HEK293 (cell line): Measurements from ENCODE around the gene NPW.

Source experiments
- CTCF ChIA-PET: fragments of 350-600 bp; formaldehyde crosslinking; extraction: SDS; loops from one replicate; lab custom pipeline; 2021; ENCODE audit warnings: antibody characterized with exemption; lab: Yijun Ruan, JAX
- POLR2A ChIA-PET: fragments of 300-600 bp; formaldehyde crosslinking; extraction: SDS; loops from one replicate; lab custom pipeline; 2020; ENCODE audit warnings: antibody characterized with exemption, inconsistent platforms; lab: Yijun Ruan, JAX
- H3K27ac ChIP-seq: fragments of 200-500 bp; sonication (Bioruptor generic); 2 replicates; pipeline ENCODE4 v1.5.1; 2014; ENCODE audit warnings: low read depth, low read length, control low read depth, inconsistent platforms; ENCODE audit errors: extremely low read depth
- H3K36me3 ChIP-seq, 2 experiments: fragments of 200-500 bp in 1 of 2; sonication (Bioruptor generic) in 1 of 2; 1 replicate in 1 of 2; 2 replicates in 1 of 2; pipeline ENCODE4 v1.5.1; 2014 to 2017; ENCODE audit warnings: inconsistent platforms in 2 of 2, low read length in 2 of 2; ENCODE audit not compliant: control insufficient read depth in 2 of 2, insufficient read depth in 1 of 2
- H3K4me1 ChIP-seq: fragments of 200-500 bp; sonication (Bioruptor generic); 2 replicates; pipeline ENCODE4 v1.5.1; 2014; ENCODE audit warnings: mild to moderate bottlenecking, low read length, inconsistent platforms; ENCODE audit not compliant: control insufficient read depth, insufficient read depth
- H3K4me3 ChIP-seq: 2 replicates; pipeline ENCODE4 v1.5.1; 2011; ENCODE audit warnings: low read depth, mild to moderate bottlenecking, control low read depth, low read length, moderate library complexity
- H3K9me3 ChIP-seq: fragments of 200-500 bp; sonication (Bioruptor generic); 2 replicates; pipeline ENCODE4 v1.5.1; 2014; ENCODE audit warnings: low read depth, low read length, inconsistent platforms; ENCODE audit not compliant: control insufficient read depth, insufficient read depth
- AEBP2 ChIP-seq: fragments of 450-650 bp; formaldehyde crosslinking; IDR thresholded peaks from 2 replicates; pipeline ENCODE4 v1.5.1; 2016; ENCODE audit warnings: missing biosample characterization, missing genetic modification characterization, borderline replicate concordance
- CTCF ChIP-seq: fragments of 450-650 bp; formaldehyde crosslinking; IDR thresholded peaks from 2 replicates; pipeline ENCODE4 v1.5.1; 2016; ENCODE audit warnings: missing biosample characterization, missing genetic modification characterization
- INSM2 ChIP-seq: fragments of 450-650 bp; formaldehyde crosslinking; IDR thresholded peaks from 2 replicates; pipeline ENCODE4 v1.5.1; 2016; ENCODE audit warnings: missing biosample characterization, missing genetic modification characterization
- SP2 ChIP-seq: fragments of 450-650 bp; formaldehyde crosslinking; IDR thresholded peaks from 2 replicates; pipeline ENCODE4 v1.5.1; 2016; ENCODE audit warnings: missing biosample characterization, missing genetic modification characterization
- ZBTB1 ChIP-seq: fragments of 450-650 bp; formaldehyde crosslinking; IDR thresholded peaks from 2 replicates; pipeline ENCODE4 v1.5.1; 2016; ENCODE audit warnings: missing biosample characterization, missing genetic modification characterization
- ZBTB17 ChIP-seq: fragments of 450-650 bp; formaldehyde crosslinking; IDR thresholded peaks from 2 replicates; pipeline ENCODE4 v1.5.1; 2016; ENCODE audit warnings: missing biosample characterization, missing genetic modification characterization
- ZBTB20 ChIP-seq: fragments of 450-650 bp; formaldehyde crosslinking; IDR thresholded peaks from 2 replicates; pipeline ENCODE4 v1.5.1; 2016; ENCODE audit warnings: missing biosample characterization, missing genetic modification characterization
- ZBTB21 ChIP-seq: fragments of 450-650 bp; formaldehyde crosslinking; IDR thresholded peaks from 2 replicates; pipeline ENCODE4 v1.5.1; 2017; ENCODE audit warnings: missing biosample characterization, missing genetic modification characterization
- ZFHX2 ChIP-seq: fragments of 450-650 bp; formaldehyde crosslinking; conservative IDR thresholded peaks from 2 replicates; pipeline ENCODE4 v1.5.1; 2016; ENCODE audit warnings: missing biosample characterization, missing genetic modification characterization
- ZFP41 ChIP-seq: fragments of 450-650 bp; formaldehyde crosslinking; IDR thresholded peaks from 2 replicates; pipeline ENCODE4 v1.5.1; 2016; ENCODE audit warnings: missing biosample characterization, missing genetic modification characterization, borderline replicate concordance
- ZIC2 ChIP-seq: fragments of 450-650 bp; formaldehyde crosslinking; IDR thresholded peaks from 2 replicates; pipeline ENCODE4 v1.5.1; 2016; ENCODE audit warnings: missing biosample characterization, missing genetic modification characterization
- ZNF19 ChIP-seq: fragments of 450-650 bp; formaldehyde crosslinking; IDR thresholded peaks from 2 replicates; pipeline ENCODE4; 2016; ENCODE audit warnings: missing biosample characterization, missing genetic modification characterization, low read depth
- ZNF214 ChIP-seq: fragments of 450-650 bp; formaldehyde crosslinking; IDR thresholded peaks from 2 replicates; pipeline ENCODE4 v1.5.1; 2017; ENCODE audit warnings: missing biosample characterization, mild to moderate bottlenecking, missing genetic modification characterization, borderline replicate concordance
- ZNF24 ChIP-seq: fragments of 450-650 bp; formaldehyde crosslinking; IDR thresholded peaks from 2 replicates; pipeline ENCODE4 v1.5.1; 2016; ENCODE audit warnings: missing biosample characterization, missing genetic modification characterization
- ZNF335 ChIP-seq: fragments of 450-650 bp; formaldehyde crosslinking; conservative IDR thresholded peaks from 2 replicates; pipeline ENCODE4 v1.5.1; 2016; ENCODE audit warnings: missing biosample characterization, missing genetic modification characterization
- ZNF488 ChIP-seq: fragments of 450-650 bp; formaldehyde crosslinking; IDR thresholded peaks from 2 replicates; pipeline ENCODE4 v1.5.1; 2016; ENCODE audit warnings: missing biosample characterization, missing genetic modification characterization
- ZNF544 ChIP-seq: fragments of 450-650 bp; formaldehyde crosslinking; IDR thresholded peaks from 2 replicates; pipeline ENCODE4 v1.5.0; 2017; ENCODE audit warnings: missing biosample characterization, missing genetic modification characterization
- ZNF624 ChIP-seq: fragments of 450-650 bp; formaldehyde crosslinking; IDR thresholded peaks from 2 replicates; pipeline ENCODE4 v1.5.1; 2017; ENCODE audit warnings: missing biosample characterization, missing genetic modification characterization
- ZNF639 ChIP-seq: fragments of 450-650 bp; formaldehyde crosslinking; IDR thresholded peaks from 2 replicates; pipeline ENCODE4 v1.5.1; 2016; ENCODE audit warnings: missing biosample characterization, missing genetic modification characterization
- ZNF654 ChIP-seq: fragments of 450-650 bp; formaldehyde crosslinking; IDR thresholded peaks from 2 replicates; pipeline ENCODE4 v1.5.1; 2016; ENCODE audit warnings: low read depth, missing biosample characterization, missing genetic modification characterization
- ZNF658 ChIP-seq: fragments of 450-650 bp; formaldehyde crosslinking; IDR thresholded peaks from 2 replicates; pipeline ENCODE4; 2016; ENCODE audit warnings: missing biosample characterization, missing genetic modification characterization
- ZNF677 ChIP-seq: fragments of 450-650 bp; IDR thresholded peaks from 2 replicates; pipeline ENCODE4 v1.5.0; 2018; ENCODE audit warnings: missing biosample characterization, mild to moderate bottlenecking, missing genetic modification characterization, moderate library complexity
- ZNF747 ChIP-seq: fragments of 450-650 bp; formaldehyde crosslinking; IDR thresholded peaks from 2 replicates; pipeline ENCODE4 v1.5.1; 2016; ENCODE audit warnings: missing biosample characterization, missing genetic modification characterization
- ZNF791 ChIP-seq: fragments of 450-650 bp; formaldehyde crosslinking; IDR thresholded peaks from 2 replicates; pipeline ENCODE4 v1.5.1; 2016; ENCODE audit warnings: missing biosample characterization, missing genetic modification characterization
- ZXDB ChIP-seq: fragments of 450-650 bp; formaldehyde crosslinking; IDR thresholded peaks from 2 replicates; pipeline ENCODE4 v1.5.1; 2016; ENCODE audit warnings: missing biosample characterization, missing genetic modification characterization
- TF ChIP-seq, protein P1 (sequence below): fragments of 450-650 bp; formaldehyde crosslinking; optimal IDR thresholded peaks from 2 replicates; pipeline ENCODE3; 2016; ENCODE audit warnings: missing biosample characterization, mild to moderate bottlenecking, missing genetic modification characterization

Gene NPW

DNA sequence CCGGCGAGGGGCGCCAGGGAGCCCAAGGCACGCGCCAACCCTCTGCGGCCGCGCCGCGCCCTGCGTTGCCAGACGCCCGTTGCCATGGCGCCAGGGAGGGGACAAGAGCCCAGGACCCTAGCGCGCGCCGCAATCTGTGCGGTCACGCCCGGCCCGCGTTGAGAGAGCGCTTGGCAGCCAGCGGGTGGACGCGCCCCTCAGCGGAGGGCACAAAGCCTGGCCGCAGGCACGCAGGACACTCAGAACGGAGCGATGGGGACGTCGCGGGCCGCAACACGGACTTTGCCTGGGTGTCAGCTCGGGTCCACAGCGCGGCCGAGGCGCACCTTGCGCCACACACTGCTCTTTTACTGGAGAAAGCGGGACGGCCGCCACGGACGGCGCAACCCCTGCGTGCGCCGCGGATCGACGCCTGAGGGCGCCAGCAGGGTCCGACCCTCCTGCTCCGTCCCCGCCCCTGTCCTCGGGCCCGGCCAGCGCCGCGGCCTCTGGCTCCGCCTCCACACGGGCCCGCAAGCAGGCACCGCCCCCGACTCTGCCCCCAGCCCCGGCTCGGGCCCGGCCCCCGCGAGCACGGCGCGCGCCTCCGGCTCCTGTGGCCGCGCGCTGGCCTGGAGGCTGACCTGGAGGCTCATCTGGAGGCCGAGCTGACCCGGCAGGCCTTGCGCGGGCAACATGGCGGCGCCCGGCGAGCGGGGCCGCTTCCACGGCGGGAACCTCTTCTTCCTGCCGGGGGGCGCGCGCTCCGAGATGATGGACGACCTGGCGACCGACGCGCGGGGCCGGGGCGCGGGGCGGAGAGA is 35.8 kb upstream of the NPW start, which contains the start of gene GFER (continued):
- no peak for TF ChIP-seq AEBP2

- CTCF ChIA-PET, result interaction anchor here (0.7 to 4.5 kb wide), 3 partner anchors 20 to 1235 kb away, joined by 3 to 28 read pairs (median 3); no protein-coding TSS in a partner anchor
- POLR2A ChIA-PET, result interaction anchor here (1.0 to 6.3 kb wide), 7 partner anchors 11 to 171 kb away, joined by 3 to 46 read pairs (median 6); partner anchors contain the start of genes RPS2, TBL3 and TRAF7
- Histone ChIP-seq H3K36me3 (peaks cover 0 to 25% of the 10 kb centered on the region in 2 experiments; a peak in 1 of 3 replicates), H3K4me3 (peak overlapping the region; percentile 73), H3K9me3 (no peaks in the 10 kb centered on the region), H3K4me1 (peaks cover 7% of the 10 kb centered on the region; the same call in 1 of the 2 replicates), H3K27ac (peak overlapping the region; percentile 83)
- TF ChIP-seq ZNF639 (peak; percentile 18; the same call in 1 of the 2 replicates), ZNF654 (tag by site-specific recombination) (no peak), INSM2 (tag by site-specific recombination) (no peak), ZXDB (tag by site-specific recombination) (no peak), ZNF658 (no peak), ZBTB21 (tag by site-specific recombination) (no peak), ZFHX2 (tag by site-specific recombination) (peak; percentile 41), ZNF214 (tag by site-specific recombination) (no peak), ZNF544 (tag by site-specific recombination) (no peak), ZNF335 (peak; percentile 57), ZNF488 (tag by site-specific recombination) (no peak), ZNF624 (tag by site-specific recombination) (no peak), ZNF747 (tag by site-specific recombination) (no peak), ZNF677 (tag by site-specific recombination) (0 out of 2 replicates have a peak, but pooled peaks have one; percentile 2), ZBTB1 (tag by site-specific recombination) (no peak), CTCF (tag by site-specific recombination) (no peak), ZFP41 (tag by site-specific recombination) (no peak), ZNF24 (no peak), ZBTB17 (peak; percentile 76), ZIC2 (tag by site-specific recombination) (peak; percentile 80), ZNF791 (tag by site-specific recombination) (no peak), ZBTB20 (tag by site-specific recombination) (peak; percentile 19; the same call in 1 of the 2 replicates), ZNF19 (tag by site-specific recombination) (no peak), SP2 (no peak; the same call in 1 of the 2 replicates)
- TF ChIP-seq, protein P1, sequence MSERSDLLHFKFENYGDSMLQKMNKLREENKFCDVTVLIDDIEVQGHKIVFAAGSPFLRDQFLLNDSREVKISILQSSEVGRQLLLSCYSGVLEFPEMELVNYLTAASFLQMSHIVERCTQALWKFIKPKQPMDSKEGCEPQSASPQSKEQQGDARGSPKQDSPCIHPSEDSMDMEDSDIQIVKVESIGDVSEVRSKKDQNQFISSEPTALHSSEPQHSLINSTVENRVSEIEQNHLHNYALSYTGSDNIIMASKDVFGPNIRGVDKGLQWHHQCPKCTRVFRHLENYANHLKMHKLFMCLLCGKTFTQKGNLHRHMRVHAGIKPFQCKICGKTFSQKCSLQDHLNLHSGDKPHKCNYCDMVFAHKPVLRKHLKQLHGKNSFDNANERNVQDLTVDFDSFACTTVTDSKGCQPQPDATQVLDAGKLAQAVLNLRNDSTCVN (tag by site-specific recombination), result no peak
These were observed 35.0 kb upstream of the NPW start for GRCh38 chr16:1984347-1985225.
